ENCODE data around the gene BNC2.
A peak's percentile ranks its signal among the peaks of the same experiment; 100 is the strongest.
"Not testable (repeated sequence)": the region's sequence is repeated elsewhere in the genome, so short reads cannot be mapped to it uniquely, and the experiment has no call there.

The BNC2 gene

GRCh38 chr9:16870596-16871335, at the start of gene BNC2:
BNC2 (minus strand) TSS chr9:16870670; CDS start chr9:16870648, 22 bp downstream.
- DNase-seq = no peak

GRCh38 chr9:16918920-16919319, 48.5 kb upstream of the BNC2 start:
- DNase-seq = no peak

- no peak for DNase-seq
Measured at GRCh38 chr9:16915126-16915831, 44.8 kb upstream of the BNC2 start.

- no peak for DNase-seq
Measured at GRCh38 chr9:16912197-16912596, 41.7 kb upstream of the BNC2 start.

- not testable (repeated sequence) for DNase-seq
Measured at GRCh38 chr9:16908206-16908605, 37.7 kb upstream of the BNC2 start.

- DNase-seq = no peak
Measured at GRCh38 chr9:16904655-16905054, 34.2 kb upstream of the BNC2 start.

GRCh38 chr9:16901590-16901989, 31.1 kb upstream of the BNC2 start:
- DNase-seq = no peak

GRCh38 chr9:16899606-16900005, 29.1 kb upstream of the BNC2 start:
- no peak for DNase-seq

GRCh38 chr9:16898464-16898863, 28.0 kb upstream of the BNC2 start:
- no peak for DNase-seq

- DNase-seq = no peak
Measured at GRCh38 chr9:16888594-16888993, 18.1 kb upstream of the BNC2 start.

GRCh38 chr9:16885931-16886330, 15.5 kb upstream of the BNC2 start:
- DNase-seq = no peak

- no peak for DNase-seq
Measured at GRCh38 chr9:16884952-16885513, 14.6 kb upstream of the BNC2 start.

- DNase-seq = no peak
Measured at GRCh38 chr9:16884373-16884772, 13.9 kb upstream of the BNC2 start.

GRCh38 chr9:16883586-16883985, 13.1 kb upstream of the BNC2 start:
- DNase-seq = no peak

GRCh38 chr9:16882440-16882839, 12.0 kb upstream of the BNC2 start:
- not testable (repeated sequence) for DNase-seq

- no peak for DNase-seq
Measured at GRCh38 chr9:16879416-16879815, 8.9 kb upstream of the BNC2 start.

- no peak for DNase-seq
Measured at GRCh38 chr9:16877256-16877655, 6.8 kb upstream of the BNC2 start.

- no peak for DNase-seq
Measured at GRCh38 chr9:16873126-16873802, 2.8 kb upstream of the BNC2 start.

- DNase-seq = peak; percentile 53
Measured at GRCh38 chr9:16871336-16872151, 1.1 kb upstream of the BNC2 start.

- DNase-seq = no peak
Measured at GRCh38 chr9:16869882-16870595, 431 bp downstream of the BNC2 start.

GRCh38 chr9:16869131-16869881, 1.2 kb downstream of the BNC2 start:
- DNase-seq = no peak
